HFF-Myc (cell line): ENCODE data around the gene FTL.
A peak's percentile ranks its signal among the peaks of the same experiment; 100 is the strongest.

ENCODE experiments used
- DNase-seq: peaks from one replicate; pipeline ENCODE4 v3.0.0-alpha.2; 2011; ENCODE audit warnings: low read depth; ENCODE audit errors: extremely low read depth
- H3K4me3 ChIP-seq: replicated peaks from 2 replicates; pipeline ENCODE4 v1.5.1; 2011; ENCODE audit warnings: low read depth, mild to moderate bottlenecking, control low read depth, low read length
- TF ChIP-seq, protein P1 (sequence below): IDR thresholded peaks from 2 replicates; pipeline ENCODE4 v1.5.1; 2012; ENCODE audit warnings: mild to moderate bottlenecking, low read depth, low read length, control low read depth; ENCODE audit errors: missing control alignments

The FTL gene

GRCh38 chr19:48970923-48971395 lies 5.8 kb downstream of the FTL start:
- no peak overlapping the region for H3K4me3 ChIP-seq
- DNase-seq = no peak
- TF ChIP-seq, protein P1, sequence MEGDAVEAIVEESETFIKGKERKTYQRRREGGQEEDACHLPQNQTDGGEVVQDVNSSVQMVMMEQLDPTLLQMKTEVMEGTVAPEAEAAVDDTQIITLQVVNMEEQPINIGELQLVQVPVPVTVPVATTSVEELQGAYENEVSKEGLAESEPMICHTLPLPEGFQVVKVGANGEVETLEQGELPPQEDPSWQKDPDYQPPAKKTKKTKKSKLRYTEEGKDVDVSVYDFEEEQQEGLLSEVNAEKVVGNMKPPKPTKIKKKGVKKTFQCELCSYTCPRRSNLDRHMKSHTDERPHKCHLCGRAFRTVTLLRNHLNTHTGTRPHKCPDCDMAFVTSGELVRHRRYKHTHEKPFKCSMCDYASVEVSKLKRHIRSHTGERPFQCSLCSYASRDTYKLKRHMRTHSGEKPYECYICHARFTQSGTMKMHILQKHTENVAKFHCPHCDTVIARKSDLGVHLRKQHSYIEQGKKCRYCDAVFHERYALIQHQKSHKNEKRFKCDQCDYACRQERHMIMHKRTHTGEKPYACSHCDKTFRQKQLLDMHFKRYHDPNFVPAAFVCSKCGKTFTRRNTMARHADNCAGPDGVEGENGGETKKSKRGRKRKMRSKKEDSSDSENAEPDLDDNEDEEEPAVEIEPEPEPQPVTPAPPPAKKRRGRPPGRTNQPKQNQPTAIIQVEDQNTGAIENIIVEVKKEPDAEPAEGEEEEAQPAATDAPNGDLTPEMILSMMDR = peak; percentile 93

GRCh38 chr19:48975947-48976847 lies 11.1 kb downstream of the FTL start:
- no peak overlapping the region for H3K4me3 ChIP-seq
- DNase-seq = no peak
- TF ChIP-seq, protein P1 = no peak

DNA sequence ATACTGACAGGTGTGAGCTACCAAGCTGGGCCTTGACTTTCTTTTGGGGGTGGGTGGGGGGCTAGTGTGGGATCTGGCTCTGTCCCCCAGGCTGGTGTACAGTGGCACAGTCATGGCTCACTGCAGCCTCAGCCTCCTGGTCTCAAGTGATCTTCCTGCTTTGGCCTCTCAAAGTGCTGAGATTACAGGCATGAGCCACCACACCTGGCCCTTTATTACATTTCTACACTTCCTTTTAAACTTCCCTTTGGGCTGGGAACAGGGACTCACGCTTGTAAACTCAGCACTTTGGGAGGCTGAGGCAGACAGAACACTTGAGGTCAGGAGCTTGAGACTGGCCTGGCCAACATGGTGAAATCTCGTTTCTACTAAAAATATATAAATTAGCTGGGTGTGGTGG lies 12.0 kb downstream of the FTL start:
- no peak overlapping the region for H3K4me3 ChIP-seq
- DNase-seq = no peak

DNA sequence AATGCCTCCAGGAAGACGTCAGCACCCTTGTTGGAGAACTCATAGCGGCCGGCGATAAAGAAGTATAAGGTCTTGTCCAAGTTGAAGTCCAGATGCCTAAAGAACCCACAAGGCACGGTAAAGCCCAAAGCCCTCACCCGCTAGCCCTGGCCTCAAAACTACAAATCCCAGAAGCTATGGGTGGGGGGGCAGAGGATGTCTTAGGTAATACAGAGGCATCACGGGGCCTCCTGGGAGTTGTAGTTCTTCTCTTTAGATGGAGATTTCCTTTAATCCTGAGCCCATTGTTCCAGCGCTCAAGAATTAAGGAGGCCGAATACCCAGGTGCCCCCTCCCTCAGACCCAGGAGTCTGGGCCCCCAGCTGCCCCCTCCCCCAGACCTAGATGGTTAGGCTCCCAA lies 17.2 kb downstream of the FTL start:
- TF ChIP-seq, protein P1 = no peak
- no peak overlapping the region for H3K4me3 ChIP-seq
- no peak for DNase-seq

More for the DNA sequence above, 12.0 kb downstream of the FTL start:
- TF ChIP-seq, protein P1 = no peak

DNA sequence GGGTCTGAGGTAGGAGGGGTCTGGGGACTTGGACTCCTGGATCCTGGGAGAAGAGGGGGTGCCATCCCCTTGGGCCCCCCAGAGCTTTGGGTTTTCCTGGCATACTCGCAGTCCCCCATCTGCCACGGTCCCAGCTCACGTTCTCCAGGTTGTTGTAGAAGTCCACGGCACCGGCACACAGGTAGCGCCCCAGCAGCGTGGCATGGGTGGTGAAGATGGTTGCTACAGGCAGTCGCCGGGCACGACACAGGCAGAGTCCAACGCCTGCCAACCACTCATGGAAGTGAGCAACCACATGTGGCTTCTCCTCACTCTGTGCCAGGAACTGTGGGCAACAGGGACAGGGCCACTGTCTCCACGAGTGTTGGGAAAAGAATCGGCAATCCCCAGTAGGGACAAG lies 20.6 kb downstream of the FTL start:
- no peak overlapping the region for H3K4me3 ChIP-seq
- TF ChIP-seq, protein P1 = no peak
- DNase-seq = no peak

GRCh38 chr19:48986211-48986610 lies 21.1 kb downstream of the FTL start:
- no peak overlapping the region for H3K4me3 ChIP-seq
- TF ChIP-seq, protein P1 = no peak
- no peak for DNase-seq

- TF ChIP-seq, protein P1 = no peak
- no peak for DNase-seq
Observed at GRCh38 chr19:48987323-48987722, 22.2 kb downstream of the FTL start.

More at GRCh38 chr19:48987323-48987722, 22.2 kb downstream of the FTL start:
- H3K4me3 ChIP-seq = no peak overlapping the region
